HG03432 (cell line): ENCODE results near the gene DCHS2.

Source experiments
- ATAC-seq: cut with Tn5 transposase; IDR thresholded peaks from one replicate; pipeline ENCODE4 v1.9.1; 2021; ENCODE audit warnings: mild to moderate bottlenecking, moderate library complexity; ENCODE audit not compliant: unreplicated experiment

Gene DCHS2

DNA sequence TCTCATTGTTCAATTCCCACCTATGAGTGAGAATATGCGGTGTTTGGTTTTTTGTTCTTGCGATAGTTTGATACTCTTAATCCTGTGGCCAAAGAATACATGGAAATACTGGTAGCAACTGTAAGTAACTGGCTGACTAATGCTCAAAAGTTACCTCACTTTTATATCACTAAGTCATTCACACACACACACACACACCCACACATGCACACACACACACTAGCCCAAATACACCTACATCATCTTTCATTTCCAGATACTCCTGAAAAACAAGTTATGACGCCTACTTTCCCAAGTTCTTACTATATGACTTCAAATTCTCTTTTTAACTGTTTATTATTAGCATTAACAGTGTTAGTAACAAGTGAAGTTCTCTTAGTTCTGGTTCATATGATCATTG lies 101.3 kb downstream of the DCHS2 start:
- ATAC-seq, result no peak

DNA sequence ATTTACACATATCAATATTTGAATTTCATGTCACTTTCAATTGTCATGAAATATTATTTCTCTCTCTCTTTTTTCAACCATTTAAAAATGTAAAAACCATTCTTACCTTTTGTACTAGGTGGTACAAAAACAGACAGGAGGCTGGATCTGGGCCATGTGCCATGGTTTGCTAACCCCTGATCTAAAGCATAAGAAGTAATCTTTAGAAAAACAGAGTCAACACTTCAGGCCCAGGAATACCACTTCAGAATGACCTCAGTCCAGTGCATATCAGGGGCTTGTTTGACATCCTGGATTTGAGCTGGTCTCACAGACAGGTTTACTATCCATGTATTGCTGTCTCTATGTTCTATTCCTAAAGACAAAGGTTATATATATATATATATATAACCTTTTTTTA lies 102.5 kb downstream of the DCHS2 start:
- no peak for ATAC-seq

DNA sequence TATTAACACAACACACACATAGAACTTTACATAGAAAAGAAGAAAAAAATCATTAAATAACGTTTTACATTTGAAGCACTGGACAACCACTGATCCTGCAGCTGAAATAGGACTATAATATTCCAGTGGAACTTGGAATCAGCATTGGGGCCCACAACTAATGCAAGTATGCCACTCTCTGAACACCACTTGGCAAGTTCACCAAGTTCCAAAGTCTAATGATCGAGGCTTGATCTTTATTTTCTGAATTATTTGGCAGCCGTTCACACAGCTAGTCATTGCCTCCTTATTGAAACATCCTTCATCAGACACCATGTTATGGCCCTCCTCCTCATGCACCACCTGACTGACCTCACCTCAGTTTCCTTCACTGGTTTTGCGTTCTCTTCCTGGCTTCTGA lies 107.6 kb downstream of the DCHS2 start:
- ATAC-seq, result no peak

DNA sequence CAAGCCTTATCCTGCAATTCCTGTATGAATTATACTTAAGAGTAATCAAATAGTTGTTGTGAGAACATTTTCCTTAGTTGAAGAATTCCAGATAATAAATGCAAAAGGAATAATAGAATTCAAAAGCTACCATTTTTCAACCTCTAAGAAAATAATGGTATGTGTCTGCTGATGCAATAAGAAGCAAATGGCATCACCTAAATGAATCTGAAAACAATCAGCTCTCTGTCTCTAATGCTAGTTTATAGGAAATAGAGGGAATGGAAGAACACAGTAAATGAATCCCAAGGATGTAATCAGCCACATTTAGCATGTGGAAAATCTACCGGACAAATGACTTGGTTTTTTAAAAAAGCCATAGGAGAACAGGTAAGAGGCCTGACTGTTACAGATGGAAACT lies 115.1 kb downstream of the DCHS2 start:
- no peak for ATAC-seq

DNA sequence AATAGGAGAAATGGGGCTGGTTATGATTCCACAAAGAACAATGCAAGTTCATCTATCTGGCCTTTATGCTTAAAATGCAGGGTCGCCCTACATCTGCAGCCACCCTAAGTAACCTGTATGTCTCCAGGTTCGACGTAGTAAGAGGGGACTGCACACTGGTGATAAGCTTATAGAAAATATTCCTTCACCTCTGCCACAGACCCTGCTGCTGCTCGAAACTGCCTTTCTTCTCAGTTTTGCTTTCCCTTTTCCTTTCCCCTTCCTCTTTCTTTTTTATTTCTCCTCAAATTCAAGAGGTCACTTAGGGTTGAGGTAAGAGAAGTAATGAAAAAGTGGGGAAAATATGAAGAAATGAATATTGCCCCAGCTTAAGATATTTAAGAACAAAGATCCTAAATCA lies 123.5 kb downstream of the DCHS2 start:
- peak; percentile 76 for ATAC-seq

DNA sequence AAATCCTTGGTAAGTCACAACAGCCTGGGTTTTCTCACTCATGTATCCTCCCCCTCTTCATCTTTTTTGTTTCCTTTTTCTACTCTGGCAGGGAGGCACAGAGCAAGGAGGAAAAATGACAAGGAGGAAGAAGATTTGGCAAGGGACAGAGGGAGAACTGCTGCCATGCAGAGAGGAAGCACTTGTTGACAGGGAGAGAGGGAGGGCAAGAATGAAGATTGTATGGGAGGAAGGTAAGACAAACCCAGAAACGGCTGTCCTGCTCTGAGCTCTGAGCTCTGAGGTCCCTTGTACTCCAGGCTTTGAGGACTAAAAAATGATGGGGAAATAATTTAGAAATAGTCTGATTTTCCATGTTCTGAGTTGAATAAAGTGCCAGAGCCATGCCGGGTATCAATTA lies 123.9 kb downstream of the DCHS2 start:
- peak; percentile 46 for ATAC-seq

DNA sequence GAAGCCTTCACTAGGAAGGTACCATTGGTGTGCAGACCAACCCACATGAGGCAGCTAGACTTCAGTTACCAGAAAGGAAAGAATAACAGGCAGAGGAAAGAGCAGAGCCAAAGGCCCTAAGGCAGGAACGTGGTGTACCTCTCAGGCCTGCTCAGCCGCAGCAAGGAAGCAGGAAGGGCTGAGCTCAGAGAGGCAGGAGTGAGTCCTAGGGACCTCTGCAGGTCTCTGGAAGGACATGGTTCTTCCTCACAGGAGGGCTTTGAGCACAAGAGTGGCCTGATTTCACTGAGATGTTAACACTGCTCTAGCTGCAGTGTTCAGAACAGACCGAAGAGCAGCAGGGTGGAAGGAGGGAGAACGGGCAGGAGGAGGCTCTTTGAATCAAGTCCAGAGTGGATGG lies 124.6 kb downstream of the DCHS2 start:
- no peak for ATAC-seq

DNA sequence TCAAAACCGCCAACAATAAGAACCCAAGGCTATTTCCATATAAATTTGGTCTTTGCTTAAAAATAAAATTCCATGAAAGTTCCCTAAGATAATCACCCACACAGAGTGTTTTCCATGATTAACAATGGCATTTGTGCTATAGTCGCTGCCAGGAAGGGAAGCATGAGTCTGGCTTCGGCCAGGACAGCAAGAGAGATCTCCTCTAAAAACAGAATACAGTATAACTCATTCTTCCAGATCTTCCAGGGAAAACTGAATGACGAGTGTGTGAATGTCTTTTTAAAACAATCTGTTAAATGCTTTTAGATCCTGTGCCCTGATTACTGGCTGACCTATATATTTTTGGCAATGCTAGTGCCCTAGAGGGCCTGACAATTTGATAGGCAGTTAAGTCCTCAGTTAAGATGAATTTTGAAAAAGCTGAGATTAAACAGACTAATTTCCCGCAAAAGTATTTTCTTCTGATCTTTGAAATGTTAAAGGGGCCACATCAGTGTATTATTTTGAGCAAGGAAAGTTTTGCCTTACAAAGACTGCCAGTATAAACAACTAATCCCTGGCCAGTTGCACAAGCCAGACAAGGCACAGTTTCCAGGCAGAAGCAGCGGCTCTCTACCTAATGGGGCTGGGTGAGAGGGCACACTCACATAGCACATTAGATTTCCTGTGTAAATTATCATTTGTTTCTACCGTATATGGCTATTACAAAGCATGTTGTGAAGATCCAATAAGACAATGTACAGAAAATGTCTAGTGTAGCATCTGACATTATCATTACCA lies 127.3 kb downstream of the DCHS2 start:
- ATAC-seq, result no peak

DNA sequence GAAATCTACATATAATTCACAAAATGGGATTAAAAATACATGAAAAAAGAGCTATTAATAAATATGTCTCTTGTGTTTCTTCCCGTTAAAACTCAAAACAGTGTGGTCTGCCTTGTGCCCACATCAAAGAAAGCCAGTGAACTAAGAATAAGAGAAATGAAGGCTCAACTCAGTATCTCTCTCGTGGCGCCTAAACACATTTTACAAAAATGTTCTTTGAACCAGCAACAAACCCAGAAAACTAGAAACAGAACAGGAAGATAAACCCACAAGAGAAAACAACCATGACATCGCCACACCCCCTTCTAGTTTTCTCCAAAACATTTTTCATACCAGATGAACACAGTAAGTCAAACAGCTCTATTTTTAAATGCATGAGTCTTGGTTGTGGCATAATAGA lies 130.1 kb downstream of the DCHS2 start:
- ATAC-seq, result peak; percentile 76

DNA sequence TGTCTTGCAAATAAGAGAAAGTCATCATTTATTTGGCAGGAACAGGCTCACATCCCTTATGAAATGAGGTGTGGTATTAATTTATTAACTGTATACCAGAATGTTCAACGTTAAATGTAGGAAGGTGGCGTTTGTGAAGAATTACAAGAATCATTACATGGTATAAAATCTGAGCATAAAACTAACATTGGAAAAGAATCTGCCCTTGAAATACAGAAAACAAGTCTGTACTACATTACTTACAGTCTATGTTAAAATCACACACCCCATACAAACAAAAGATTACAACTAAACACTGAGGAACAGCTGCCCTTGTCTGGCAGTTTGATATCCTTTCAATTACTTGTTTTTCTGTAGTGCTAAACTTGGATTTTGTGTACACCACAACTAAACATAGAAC lies 131.1 kb downstream of the DCHS2 start:
- ATAC-seq, result no peak

DNA sequence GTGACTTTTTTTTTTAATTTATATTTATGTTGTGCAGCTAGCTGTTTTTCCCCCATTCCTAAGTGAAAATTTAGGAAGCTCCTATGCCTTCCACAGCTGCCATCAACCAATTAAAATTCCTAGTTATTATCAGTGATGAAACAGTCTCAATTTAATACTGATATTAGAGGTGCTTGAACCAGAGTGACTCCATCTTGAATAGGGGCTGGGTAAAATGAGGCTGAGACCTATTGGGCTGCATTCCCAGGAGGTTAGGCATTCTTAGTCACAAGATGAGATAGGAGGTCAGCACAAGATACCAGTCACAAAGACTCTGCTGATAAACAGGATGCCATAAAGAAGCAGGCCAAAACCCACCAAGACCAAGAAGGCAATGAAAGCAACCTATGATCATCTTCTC lies 136.7 kb downstream of the DCHS2 start:
- ATAC-seq, result no peak

DNA sequence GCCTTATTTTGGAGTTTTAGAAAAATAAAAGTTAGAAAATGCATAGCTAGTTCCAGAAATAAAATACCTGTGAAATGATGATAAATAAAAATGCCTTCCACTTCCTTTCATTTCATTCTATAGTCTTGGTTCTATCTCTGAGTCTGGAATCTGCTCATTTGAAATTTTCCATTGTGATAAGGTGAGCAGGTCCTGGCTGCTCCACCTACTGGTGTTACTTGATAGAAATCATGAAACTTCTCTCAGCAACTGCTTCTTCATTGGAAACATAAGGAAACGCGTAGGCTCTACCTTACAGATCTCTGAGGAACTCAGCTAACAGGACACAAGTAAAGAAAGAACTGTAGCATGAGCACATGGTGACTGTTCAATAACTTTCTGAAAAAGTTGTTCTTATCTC lies 141.8 kb downstream of the DCHS2 start:
- no peak for ATAC-seq

DNA sequence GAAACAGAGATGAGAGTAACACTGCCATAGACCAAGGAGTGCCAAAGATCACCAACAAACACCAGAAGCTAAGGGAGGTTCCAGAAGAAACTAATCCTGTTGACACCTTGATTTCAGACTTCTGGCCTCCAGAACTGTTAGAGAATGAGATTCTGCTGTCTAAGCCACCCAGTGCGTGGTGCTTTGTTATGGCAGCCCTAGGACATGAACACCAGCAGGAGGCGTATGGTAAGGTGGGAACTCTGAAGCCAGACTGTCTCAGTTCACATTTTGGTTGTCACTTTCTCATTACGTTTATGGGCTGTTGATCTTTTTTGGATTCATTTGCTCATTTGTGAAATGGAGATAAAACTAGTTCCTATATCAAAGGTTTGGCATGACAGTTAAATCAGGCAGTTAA lies 142.9 kb downstream of the DCHS2 start:
- ATAC-seq, result no peak

DNA sequence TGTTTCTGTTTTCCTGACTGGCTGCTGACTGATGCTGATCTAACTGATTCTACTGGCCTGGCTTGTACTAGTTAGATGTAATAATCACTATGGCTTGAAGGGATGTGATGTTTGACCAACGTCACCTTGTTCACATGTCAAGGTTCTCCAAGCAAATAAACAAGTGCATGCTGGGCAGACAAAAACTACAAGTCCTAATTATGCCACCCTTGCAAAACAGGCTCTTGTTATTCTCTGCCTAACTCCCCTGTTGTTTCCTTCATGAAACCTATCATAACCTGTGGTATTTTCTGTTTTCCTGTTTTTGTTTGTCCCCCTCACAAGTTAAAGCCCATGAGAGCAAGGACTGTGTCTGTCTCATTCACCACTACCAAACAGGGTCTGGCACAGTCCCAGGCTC lies 146.2 kb downstream of the DCHS2 start:
- no peak for ATAC-seq

DNA sequence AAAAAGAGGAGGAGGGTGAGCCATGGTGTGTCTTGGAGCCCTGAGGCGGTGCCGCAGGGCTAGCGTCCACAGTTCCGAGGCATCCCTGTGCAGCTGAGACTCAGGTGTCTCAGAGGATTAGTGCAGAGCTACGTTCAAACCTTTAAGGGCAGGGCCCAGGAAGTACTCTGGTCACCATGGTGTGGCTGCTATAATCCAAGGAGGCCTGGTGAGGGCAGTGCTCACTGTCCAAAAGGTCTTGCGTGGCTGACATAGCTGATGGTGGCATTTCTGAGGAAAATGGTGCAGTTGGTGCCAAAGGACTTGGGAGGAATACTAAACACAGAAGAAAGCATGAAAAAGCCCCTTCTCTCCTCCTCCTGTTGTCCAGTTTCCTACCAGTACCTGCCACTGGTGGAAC lies 146.9 kb downstream of the DCHS2 start:
- ATAC-seq, result peak; percentile 69

DNA sequence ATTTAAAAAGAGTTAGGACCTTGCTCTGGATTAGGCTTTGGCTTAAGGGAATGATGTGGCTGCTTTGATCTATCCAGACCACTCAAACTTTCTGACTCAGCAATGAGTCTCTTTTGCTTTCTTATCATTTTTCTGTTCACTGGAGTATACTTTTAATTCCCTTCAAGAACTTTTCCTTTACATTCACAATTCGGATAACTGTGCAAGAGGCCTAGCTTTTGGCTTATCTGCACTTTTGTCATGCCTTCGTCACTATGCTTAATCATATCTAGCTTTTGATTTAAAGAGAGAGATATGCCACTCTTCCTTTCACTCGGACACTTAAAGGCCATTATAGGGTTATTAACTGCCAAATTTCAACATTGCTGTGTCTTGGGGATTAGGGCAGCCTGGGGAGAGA lies 147.9 kb downstream of the DCHS2 start:
- no peak for ATAC-seq

DNA sequence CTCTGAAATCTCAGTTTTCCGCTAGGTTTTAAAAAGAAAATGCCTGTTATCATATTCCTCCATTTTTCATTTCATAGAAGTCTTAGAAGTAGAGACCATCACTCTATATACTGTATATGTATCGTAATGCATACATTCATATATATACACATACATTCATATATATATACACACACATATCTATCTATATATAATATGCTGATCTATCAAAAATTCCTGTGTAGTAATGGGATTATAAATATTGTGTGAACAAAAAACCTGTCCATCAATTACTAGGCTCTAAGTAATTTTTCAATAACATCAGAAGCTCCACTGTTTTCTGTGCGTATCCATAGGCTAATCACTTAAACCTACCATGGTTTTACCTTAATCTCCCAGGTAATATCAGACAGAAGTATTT lies 150.2 kb downstream of the DCHS2 start:
- no peak for ATAC-seq

DNA sequence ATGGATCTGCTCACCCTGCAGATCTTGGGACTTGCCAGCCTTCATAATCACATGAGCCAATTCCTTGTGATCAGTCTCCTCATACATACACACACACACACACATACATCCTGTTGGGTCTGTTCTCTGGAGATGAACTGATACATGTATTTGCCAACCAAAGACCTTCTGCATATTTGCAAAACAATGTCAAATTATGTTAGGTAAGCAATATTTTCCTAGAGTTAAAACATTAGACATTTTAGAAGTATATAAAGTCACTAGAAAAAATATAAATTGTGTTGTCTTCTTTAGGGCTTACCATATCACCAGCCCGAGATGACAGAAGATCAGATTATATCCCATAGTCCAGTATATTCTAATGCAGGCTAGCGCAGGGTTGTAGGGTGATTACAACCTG lies 156.0 kb downstream of the DCHS2 start:
- no peak for ATAC-seq

DNA sequence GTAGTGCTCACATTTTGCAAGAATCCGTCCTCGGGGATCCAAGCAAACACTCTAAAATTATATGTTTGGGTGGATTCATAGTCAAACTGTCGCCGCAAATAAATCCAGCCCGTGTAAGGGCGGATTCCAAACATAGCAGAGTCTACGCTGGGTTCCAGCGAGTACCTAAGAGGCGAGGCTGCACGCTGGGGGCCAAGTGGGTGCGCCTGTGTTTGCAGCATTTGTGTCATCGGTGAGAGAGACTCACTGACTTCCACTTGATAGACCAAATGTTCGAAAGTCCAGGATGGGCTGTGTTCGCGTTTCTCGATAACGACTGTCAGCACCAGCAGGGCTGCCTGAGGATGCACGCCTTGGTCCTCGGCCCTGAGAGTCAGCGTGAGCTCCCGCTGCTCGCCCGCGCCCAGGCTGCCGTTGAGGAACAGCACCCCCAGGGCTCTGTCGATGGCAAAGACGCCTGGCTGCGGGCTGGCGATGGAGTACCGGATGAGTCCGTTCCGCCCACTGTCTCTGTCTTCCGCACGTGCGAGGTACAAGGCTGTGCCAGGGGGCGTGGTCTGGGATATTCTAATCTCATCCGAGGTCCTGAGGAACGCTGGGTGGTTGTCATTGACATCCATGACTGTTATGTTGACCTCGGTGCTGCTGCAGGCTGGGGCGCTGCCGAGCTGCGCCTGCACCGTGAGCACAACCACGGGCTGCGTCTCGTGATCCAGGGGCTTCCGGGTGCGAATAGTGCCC lies 158.7 kb downstream of the DCHS2 start:
- peak; percentile 89 for ATAC-seq

DNA sequence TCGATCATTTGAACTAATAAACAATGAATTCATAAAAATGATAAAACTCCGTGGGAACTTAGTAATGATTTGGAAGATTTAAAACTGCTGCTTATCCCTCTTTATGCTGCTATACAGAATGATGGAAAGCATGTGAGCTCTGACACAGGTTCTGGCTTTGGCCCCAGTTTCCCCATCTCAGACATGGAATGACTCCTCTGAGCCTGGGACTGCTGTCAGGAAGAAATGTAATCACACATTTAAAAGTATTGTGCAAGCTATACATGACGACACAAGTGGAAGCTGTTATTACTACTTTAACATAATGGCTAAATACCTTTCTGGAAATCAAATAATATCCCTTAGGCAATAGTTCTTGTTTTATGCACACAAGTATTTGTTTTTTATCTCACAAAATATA lies 161.7 kb downstream of the DCHS2 start:
- ATAC-seq, result no peak

DNA sequence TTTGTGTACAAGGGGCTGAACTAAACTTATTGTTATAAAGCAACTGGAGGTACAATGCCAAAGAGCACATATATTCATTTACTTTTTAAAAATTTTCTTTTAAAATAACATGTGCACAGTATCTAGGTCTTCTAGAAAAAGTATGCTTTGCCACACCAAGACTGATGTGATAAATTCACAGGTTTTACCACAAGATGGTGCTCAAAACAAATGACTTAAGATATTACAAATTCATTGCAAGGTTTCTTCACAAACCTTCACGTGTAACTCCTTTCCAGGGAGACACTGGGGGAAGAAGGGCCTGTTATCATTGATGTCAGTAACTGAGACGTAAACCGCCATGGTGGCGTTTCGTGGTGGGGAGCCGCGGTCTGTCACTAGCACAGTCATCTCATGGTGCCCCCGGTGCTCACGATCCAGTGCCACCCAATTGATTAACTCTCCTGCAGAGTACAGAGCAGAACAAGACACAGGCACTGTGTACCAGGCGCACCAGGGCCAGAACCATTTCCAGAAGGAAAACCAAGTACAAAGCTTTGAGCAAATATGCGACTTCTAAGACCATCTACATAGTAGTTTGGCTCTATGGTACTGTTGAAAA lies 162.2 kb downstream of the DCHS2 start:
- ATAC-seq, result no peak

DNA sequence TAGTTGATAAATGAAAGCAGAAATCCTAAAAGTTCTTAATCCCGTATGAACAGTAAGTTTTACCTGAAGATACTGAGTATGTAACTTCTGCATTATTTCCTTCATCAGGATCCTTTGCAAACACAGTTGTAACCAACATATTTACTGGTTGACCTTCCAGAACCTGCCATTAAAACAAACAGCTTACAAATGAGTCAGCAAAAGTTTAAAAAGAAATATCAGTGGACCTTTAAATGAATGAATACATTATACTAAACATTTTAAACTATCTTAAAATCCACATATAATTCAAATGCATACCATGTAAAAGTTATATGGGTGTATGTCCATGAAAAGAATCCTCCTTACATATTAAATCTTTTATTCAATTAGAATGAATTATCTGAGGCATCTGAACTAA lies 163.6 kb downstream of the DCHS2 start:
- no peak for ATAC-seq
